Measurements from ENCODE around the gene CASQ1. TPM values are rescaled to one million over a fixed set of nuclear protein-coding genes. Genes with fewer than 3 reads are reported as not detected.

CASQ1 gene
- total RNA-seq, 4 donors from 2014 or later: 0.48 to 0.69 TPM; not detected in 2

DNA sequence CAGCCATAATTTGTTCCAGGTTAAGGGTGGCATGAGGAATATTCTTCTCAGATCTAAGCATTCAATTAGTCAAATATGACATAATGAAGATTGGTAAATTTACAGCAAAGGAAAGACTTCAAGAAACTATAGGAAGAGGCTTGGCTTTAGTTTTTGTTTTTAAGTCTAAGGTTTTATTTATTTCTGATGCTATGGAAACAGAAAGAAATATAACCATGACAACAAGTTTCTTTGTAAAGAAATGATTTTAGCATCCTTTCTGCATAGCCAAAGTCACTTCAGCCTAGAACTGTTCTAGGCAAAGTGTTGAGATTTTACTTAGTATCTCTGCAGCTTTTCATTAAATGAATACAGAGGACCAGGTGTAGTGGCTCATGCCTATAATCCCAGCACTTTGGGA, 42.5 kb downstream of the CASQ1 start:
- TF ChIP-seq, protein P1, sequence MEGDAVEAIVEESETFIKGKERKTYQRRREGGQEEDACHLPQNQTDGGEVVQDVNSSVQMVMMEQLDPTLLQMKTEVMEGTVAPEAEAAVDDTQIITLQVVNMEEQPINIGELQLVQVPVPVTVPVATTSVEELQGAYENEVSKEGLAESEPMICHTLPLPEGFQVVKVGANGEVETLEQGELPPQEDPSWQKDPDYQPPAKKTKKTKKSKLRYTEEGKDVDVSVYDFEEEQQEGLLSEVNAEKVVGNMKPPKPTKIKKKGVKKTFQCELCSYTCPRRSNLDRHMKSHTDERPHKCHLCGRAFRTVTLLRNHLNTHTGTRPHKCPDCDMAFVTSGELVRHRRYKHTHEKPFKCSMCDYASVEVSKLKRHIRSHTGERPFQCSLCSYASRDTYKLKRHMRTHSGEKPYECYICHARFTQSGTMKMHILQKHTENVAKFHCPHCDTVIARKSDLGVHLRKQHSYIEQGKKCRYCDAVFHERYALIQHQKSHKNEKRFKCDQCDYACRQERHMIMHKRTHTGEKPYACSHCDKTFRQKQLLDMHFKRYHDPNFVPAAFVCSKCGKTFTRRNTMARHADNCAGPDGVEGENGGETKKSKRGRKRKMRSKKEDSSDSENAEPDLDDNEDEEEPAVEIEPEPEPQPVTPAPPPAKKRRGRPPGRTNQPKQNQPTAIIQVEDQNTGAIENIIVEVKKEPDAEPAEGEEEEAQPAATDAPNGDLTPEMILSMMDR (IDR thresholded peaks at IDR 0.05): no peak
- ATAC-seq (ENCODE audit: low FRiP score) (no peak), DNase-seq (ENCODE audit: low spot score) (no peak)

DNA sequence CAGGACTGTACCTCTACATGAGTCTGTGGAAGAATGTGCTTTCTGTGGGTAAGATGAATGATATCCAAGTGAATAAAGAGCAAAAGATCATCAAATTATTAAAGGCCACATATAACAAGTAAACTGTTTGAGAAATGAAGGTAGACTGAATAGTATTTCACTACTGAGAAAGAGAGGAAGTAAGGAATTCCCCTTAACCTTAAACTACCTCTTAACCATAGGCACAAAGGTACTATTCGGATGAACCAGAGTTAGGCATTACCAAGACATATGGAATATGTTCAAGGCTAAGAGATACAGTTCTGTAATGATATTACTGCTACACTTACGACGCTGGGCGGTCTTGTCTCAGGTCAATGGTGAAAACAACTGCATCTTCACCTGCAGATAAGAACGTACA, 46.4 kb downstream of the CASQ1 start:
- no peak for DNase-seq (ENCODE audit: low spot score)
- ATAC-seq (ENCODE audit: low FRiP score): no peak
- TF ChIP-seq, protein P1 (IDR thresholded peaks at IDR 0.05): no peak

DNA sequence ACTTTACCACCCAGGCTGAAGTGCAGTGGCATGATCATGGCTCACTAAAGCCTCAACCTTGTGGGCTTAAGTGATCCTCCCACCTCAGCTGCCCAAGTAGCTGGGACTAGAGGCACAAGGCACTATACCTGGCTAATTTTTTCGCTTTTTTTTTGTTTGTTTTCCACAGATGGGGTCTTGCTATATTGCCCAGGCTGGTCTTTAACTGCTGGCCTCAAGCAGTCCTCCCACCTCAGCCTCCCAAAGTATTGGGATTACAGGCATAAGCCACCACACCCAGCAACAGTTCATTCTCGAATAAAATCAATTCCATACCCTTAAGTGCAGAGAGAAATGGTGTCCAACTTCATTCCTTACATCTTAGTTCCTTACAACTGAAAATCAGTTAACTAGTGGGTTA, 47.2 kb downstream of the CASQ1 start:
- TF ChIP-seq, protein P1 (IDR thresholded peaks at IDR 0.05): no peak
- DNase-seq (ENCODE audit: low spot score) (no peak), ATAC-seq (ENCODE audit: low FRiP score) (no peak)

DNA sequence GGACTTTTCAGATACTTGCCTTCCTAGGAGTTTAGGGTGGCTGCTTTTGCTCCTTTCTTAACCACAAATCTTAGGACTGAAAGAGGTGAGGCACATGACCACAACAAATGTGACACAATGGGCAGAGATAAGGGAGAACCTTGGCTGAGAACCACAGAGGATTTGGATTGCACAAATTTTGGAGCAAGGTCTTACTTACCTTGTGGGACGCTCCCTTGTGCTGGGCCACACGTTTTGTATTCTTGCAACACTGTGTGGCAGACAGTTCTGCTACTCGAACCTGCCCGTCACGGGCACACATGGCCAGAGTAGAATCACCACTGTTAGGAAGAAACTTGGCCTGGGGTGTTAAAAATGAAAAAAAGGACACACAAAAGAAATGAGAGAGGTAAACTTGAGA, 48.0 kb downstream of the CASQ1 start:
- no peak for DNase-seq (ENCODE audit: low spot score)
- TF ChIP-seq, protein P1 (IDR thresholded peaks at IDR 0.05): no peak
- ATAC-seq (ENCODE audit: low FRiP score): no peak

DNA sequence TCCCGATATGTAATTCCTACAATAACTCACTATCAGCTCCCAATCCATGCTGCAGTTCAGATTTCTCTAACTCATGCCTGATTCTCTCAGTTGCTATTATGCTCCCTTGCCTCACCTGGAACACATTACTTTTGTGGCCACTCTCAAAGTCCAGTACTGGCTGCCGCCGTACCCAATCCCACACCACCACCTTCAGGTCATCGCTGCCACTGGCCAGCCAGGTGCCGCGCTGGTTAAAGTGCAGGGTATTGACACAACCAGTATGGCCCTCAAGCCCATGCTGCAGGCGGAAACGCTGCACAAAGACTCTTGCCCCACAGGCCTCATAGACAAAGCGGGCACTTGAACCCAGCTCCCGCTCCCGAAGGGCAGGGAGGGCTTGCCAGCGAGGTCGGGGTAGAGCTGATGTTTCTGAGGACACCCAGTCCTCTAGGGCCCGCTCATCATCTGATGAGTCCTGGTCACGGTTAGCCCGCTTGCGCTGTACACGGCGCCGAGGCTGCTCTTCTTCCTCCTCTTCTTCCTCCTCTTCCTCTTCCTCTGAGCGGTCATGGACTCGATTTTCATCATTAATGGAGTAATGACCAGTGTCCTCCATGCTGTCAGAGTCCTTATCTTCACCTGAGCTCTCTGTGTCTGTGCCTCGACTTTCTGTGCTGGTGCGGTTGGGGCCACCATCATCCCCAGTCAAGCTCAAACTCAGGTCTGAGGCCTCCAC, 49.4 kb downstream of the CASQ1 start:
- ATAC-seq (ENCODE audit: low FRiP score) (no peak), DNase-seq (ENCODE audit: low spot score) (no peak)
- TF ChIP-seq, protein P1 (IDR thresholded peaks at IDR 0.05): no peak

DNA sequence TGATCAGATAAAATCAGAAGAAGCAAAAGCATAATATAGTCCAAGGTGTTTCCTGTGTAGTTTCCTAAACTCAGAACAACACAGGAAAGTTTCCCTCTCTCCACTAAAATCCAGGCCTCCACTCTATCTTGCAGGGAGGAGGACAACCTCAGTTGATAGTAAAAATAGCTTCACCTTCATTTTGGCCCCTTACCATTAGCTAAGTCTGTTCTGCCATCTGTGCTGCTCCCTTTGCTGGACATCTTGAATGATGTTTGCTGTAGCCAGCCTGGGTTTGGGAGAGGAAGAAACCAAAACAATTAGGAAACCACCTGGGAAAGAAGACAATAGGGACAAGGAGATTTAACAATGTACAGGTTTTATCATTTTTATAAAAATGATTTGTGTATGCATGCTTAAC, 53.4 kb downstream of the CASQ1 start:
- ATAC-seq (ENCODE audit: low FRiP score) (no peak), DNase-seq (ENCODE audit: low spot score) (no peak)
- TF ChIP-seq, protein P1 (IDR thresholded peaks at IDR 0.05): no peak

DNA sequence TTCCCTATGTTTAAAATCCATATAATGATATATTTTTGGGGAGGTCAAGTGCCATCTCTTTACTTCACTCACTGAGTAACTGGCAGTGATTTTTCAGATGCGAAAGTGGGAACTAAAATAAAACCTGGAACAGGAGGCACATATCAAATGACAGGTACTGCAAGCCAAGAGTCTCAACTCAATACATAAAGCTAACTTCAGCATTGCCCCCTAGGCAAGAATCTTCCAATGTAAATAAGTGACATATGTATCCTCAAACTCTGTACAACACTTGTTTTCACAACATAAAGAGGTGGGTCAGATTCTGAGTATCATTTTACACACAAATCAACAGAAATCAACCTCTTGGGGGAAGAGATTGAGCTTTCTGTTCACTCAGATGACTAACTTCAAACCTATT, 53.8 kb downstream of the CASQ1 start:
- TF ChIP-seq, protein P1 (IDR thresholded peaks at IDR 0.05): no peak
- no peak for DNase-seq (ENCODE audit: low spot score)
- ATAC-seq (ENCODE audit: low FRiP score): no peak

Measured in omental fat pad (tissue), 4 donors.